ENCODE data around the gene ARHGAP26.

The ARHGAP26 gene

DNA sequence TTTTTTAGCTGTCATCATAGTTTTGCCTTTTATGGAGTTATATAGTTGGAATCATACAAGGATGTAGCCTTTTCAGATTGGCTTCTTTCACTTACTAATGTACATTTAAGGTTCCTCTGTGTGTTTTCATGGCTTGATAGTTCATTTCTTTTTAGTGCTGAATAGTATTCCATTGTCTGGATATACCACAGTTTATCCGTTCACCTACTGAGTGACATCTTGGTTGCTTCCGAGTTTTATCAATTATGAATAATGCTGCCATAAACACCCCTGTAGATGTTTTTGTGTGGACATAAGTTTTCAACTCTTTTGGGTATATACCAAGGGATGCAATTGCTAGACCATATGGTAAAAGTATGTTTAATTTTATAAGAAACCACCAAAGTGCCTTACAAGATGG is 497.0 kb downstream of the ARHGAP26 start:
- DNase-seq: no peak

DNA sequence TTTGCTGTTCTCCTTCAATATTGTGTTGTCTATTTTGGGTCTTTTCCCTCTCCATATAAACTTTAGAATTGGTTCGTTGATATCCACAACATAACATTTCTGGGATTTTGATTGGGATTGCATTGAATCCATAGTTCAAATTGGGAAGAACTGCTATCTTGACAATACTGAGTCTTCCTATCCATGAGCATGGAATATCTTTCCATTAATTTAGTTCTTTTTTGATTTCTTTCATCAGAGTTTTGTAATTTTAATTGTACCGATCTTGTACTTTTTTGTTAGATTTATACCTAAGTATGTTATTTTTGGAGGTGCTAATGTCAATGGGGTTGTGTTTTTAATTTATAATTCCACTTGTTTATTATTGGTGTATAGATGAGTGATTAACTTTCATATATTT is 498.2 kb downstream of the ARHGAP26 start:
- no peak for DNase-seq

DNA sequence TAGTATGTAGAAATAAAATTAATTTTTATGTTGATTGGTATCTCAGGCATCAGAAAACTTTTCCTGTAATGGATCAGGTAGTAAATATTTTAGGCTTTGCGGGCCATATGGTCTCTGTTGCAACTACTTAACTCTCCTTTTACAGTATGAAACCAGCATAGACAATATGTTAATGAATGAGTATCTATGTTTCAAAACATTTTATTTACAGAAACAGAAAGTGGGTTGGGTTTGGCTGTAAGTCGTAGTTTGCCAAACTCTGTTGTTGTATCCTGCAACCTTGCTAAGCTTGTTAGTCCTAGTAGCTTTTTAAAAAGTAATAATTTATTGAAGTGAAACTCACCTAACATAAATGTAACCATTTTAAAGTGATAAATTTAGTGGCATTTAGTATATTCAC is 501.3 kb downstream of the ARHGAP26 start:
- DNase-seq: no peak

DNA sequence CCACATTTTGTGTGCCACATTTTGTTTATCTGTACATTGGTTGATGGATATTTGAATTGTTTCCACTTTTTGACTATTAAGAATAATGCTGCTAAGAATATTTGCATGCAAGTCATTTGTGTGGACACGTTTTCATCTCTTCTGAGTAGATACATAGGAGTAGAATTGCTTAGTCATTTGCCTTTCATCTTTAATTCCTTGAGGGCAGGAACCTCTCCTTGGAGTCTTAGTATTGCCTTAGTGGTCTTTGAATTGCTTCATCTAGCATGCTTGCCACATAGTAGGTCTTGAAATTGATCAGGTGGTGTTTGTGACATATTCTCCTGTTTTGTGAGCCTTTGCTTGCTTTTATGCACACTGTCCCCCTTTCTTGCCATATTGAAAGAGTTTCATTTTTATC is 504.8 kb downstream of the ARHGAP26 start:
- no peak for DNase-seq

DNA sequence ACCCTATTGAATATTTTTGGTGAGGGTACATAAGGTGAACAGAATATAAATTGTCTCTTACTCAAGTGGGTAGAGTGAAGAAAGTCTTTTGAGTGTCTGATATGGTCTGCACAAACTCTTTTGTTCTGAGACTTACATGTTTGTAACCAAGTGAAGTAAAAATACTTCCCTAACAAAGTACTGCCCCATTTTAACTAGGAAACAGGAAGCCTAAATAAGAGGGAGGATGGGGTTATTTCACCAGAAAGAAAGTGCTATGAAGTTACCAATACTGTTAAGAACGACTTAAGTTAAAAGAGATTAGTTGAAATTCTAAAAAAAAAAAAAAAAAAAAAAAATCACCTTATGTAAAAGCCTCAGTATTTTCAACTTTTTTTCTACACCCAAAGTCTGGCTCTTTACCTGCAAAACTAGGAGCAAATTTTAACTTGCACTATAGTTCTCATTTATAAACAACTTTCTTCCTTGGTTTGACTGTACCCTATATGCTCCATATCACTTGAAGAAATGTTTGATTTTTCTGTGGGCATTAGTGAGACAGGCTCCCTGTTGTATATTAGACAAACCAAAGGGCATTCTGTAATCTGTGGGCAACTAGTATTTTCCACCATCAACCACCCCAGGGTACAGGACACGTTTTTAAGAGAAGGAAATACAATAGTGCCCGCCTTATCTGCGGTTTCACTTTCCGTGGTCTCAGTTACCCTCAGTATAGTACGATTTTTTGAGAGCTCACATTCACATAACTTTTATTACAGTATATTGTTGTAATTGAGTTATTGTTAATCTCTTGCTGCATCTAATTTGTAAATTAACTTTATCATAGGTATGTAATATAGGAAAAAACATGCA is 505.6 kb downstream of the ARHGAP26 start:
- DNase-seq: no peak

DNA sequence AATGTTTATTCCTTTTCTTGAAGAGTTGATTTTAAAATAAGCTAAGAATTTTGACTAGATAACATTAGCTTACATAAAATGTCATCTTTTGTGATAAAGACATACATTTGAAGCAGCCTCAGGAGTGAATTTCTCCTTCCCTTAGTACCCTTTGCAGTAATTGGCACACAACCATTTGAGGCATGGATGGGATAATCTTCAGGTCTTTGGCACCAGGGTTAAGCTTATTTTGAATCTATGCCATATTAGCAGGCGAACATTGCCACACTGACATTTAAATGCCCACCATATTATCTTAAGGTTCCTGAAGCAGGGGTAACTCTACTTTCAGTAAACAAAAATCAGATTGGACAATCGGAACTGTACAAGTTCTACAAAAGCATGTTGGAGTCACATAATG is 507.4 kb downstream of the ARHGAP26 start:
- DNase-seq: no peak
